Breast epithelium (tissue), 4 donors: ENCODE results near the gene CSF2. TPM values are rescaled to one million over a fixed set of nuclear protein-coding genes. Genes with fewer than 3 reads are reported as not detected.

Experiments
- DNase-seq, 2 donors: peaks; one replicate each; pipeline ENCODE4 v3.0.0-alpha.2; 2019; ENCODE audit warnings: low spot score in 2 of 2
- H3K27ac ChIP-seq, 2 donors: fragments of 200-600 bp; sonication (generic) in 1 of 2; one replicate each; pipeline ENCODE4 v1.5.1; 2016 to 2019; ENCODE audit warnings: mild to moderate bottlenecking in 1 of 2
- H3K27me3 ChIP-seq, 2 donors: fragments of 200-600 bp; sonication (generic) in 1 of 2; one replicate each; pipeline versions ENCODE4 v1.5.1 to v1.6.0; 2017 to 2019; ENCODE audit warnings: control low read depth in 1 of 2, mild to moderate bottlenecking in 1 of 2
- H3K36me3 ChIP-seq: fragments of 200-600 bp; one replicate; pipeline ENCODE4 v1.5.1; 2019
- H3K4me1 ChIP-seq, 2 donors: fragments of 200-600 bp; sonication (generic); one replicate each; pipeline ENCODE4 v1.5.1; 2016 to 2019; ENCODE audit warnings: control low read depth in 1 of 2
- H3K4me3 ChIP-seq, 3 donors: fragments of 200-600 bp; sonication (generic); 1 replicate in 2 of 3; 2 replicates in 1 of 3; pipeline ENCODE4 v1.5.1; 2016 to 2019; ENCODE audit warnings: mild to moderate bottlenecking in 3 of 3, moderate library complexity in 2 of 3
- H3K9me3 ChIP-seq, 2 donors: fragments of 200-600 bp; sonication (generic) in 1 of 2; one replicate each; pipeline ENCODE4 v1.5.1; 2016 to 2019; ENCODE audit warnings: control low read depth in 1 of 2
- CTCF ChIP-seq, 3 donors: fragments of 450-650 bp; IDR thresholded peaks; one replicate each; pipeline ENCODE4 v1.5.1; 2016 to 2017; ENCODE audit warnings: antibody characterized with exemption in 3 of 3, mild to moderate bottlenecking in 3 of 3, moderate library complexity in 3 of 3
- POLR2A ChIP-seq: fragments of 450-650 bp; IDR thresholded peaks from one replicate; pipeline ENCODE4 v1.6.1; 2016; ENCODE audit warnings: antibody characterized with exemption, mild to moderate bottlenecking, moderate library complexity
- POLR2AphosphoS5 ChIP-seq, 3 donors: sonication (generic); formaldehyde crosslinking; IDR thresholded peaks; one replicate each; pipeline ENCODE4 v1.6.1; 2017; ENCODE audit warnings: antibody characterized with exemption in 3 of 3
- intact Hi-C: fragments of 100-400 bp; cut with DNase I; formaldehyde crosslinking; loops from one replicate; pipeline ENCODE4 v1.15.1; 2023; ENCODE audit warnings: low total_unique reads
- total RNA-seq, 3 donors: library from RNA; depleted of rRNA; stranded (reverse); fragments of >200 nt; gene quantifications; one replicate each; pipeline ENCODE4 v1.1.0, GENCODE V29; 2016

The CSF2 gene
- total RNA-seq, 3 donors from 2014 or later: not detected

GRCh38 chr5:132086277-132086794, 12.7 kb downstream of the CSF2 start:
- peak overlapping the region in 1 of 2 donors; percentile 25 for H3K27ac ChIP-seq
- TF ChIP-seq POLR2AphosphoS5 (IDR thresholded peaks at IDR 0.05) (no peak), CTCF (IDR thresholded peaks at IDR 0.05) (no peak), POLR2A (no peak)
- intact Hi-C loops: no loop called here
- no peak for DNase-seq
- no peaks in the 10 kb centered on the region for H3K4me1 ChIP-seq
- H3K36me3 ChIP-seq: no peaks in the 10 kb centered on the region
- no peaks in the 10 kb centered on the region for H3K9me3 ChIP-seq
- no peaks in the 10 kb centered on the region for H3K27me3 ChIP-seq
- no peak overlapping the region for H3K4me3 ChIP-seq

- H3K9me3 ChIP-seq: no peaks in the 10 kb centered on the region
- H3K4me1 ChIP-seq: no peaks in the 10 kb centered on the region
- intact Hi-C loops: no loop called here
- no peak overlapping the region for H3K27ac ChIP-seq
- H3K27me3 ChIP-seq: no peaks in the 10 kb centered on the region
- TF ChIP-seq POLR2AphosphoS5 (IDR thresholded peaks at IDR 0.05) (no peak), POLR2A (no peak), CTCF (IDR thresholded peaks at IDR 0.05) (no peak)
- no peaks in the 10 kb centered on the region for H3K36me3 ChIP-seq
- DNase-seq: no peak
- no peak overlapping the region for H3K4me3 ChIP-seq
Observed at GRCh38 chr5:132087176-132087575, 13.6 kb downstream of the CSF2 start.

GRCh38 chr5:132087661-132088060, 14.1 kb downstream of the CSF2 start:
- no peaks in the 10 kb centered on the region for H3K27me3 ChIP-seq
- no peak overlapping the region for H3K27ac ChIP-seq

DNA sequence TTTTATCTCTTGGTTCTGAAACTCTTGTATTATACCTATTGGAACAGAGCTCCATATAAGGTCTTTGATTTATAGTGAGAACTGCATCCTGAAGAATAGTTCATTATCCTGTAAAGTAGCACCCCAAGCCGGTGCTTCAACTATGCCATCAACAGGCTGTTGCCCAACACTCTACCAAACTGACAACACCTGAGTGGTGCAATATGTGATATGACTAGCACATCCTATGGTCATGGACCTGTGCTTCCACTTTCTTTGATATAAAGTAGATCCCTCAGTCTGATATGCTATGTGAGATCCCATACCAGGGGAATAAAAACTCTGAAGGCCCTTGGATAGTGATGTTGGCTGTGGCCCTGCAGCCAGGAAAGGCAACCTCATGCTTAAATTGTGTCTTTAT, 15.8 kb downstream of the CSF2 start:
- intact Hi-C loops: no loop called here
- no peak overlapping the region for H3K4me3 ChIP-seq
- H3K27ac ChIP-seq: no peak overlapping the region
- TF ChIP-seq CTCF (IDR thresholded peaks at IDR 0.05) (no peak), POLR2AphosphoS5 (IDR thresholded peaks at IDR 0.05) (no peak), POLR2A (no peak)
- H3K36me3 ChIP-seq: no peaks in the 10 kb centered on the region
- no peak for DNase-seq
- no peaks in the 10 kb centered on the region for H3K9me3 ChIP-seq
- H3K4me1 ChIP-seq: no peaks in the 10 kb centered on the region
- no peaks in the 10 kb centered on the region for H3K27me3 ChIP-seq

More at GRCh38 chr5:132087661-132088060, 14.1 kb downstream of the CSF2 start:
- intact Hi-C loops: no loop called here
- DNase-seq: no peak
- no peaks in the 10 kb centered on the region for H3K4me1 ChIP-seq
- no peaks in the 10 kb centered on the region for H3K9me3 ChIP-seq
- H3K4me3 ChIP-seq: no peak overlapping the region
- TF ChIP-seq CTCF (IDR thresholded peaks at IDR 0.05) (no peak), POLR2AphosphoS5 (IDR thresholded peaks at IDR 0.05) (no peak), POLR2A (no peak)
- H3K36me3 ChIP-seq: no peaks in the 10 kb centered on the region

GRCh38 chr5:132090107-132090506, 16.5 kb downstream of the CSF2 start:
- Histone ChIP-seq H3K27me3 (no peaks in the 10 kb centered on the region), H3K9me3 (no peaks in the 10 kb centered on the region), H3K27ac (no peak overlapping the region), H3K36me3 (no peaks in the 10 kb centered on the region), H3K4me1 (no peaks in the 10 kb centered on the region), H3K4me3 (no peak overlapping the region)
- DNase-seq: no peak
- TF ChIP-seq POLR2AphosphoS5 (IDR thresholded peaks at IDR 0.05): no peak
- no peak for TF ChIP-seq CTCF (IDR thresholded peaks at IDR 0.05)
- no peak for TF ChIP-seq POLR2A
- intact Hi-C loops: no loop called here
